Activated B cell treated with CpG ODN at 0.5 μM for 24 hours (primary cell): Measurements from ENCODE around the gene SCAF4. TPM values are rescaled to one million over a fixed set of nuclear protein-coding genes. Genes with fewer than 3 reads are reported as not detected.
A peak's percentile ranks its signal among the peaks of the same experiment; 100 is the strongest.

ENCODE experiments used
- ATAC-seq: fragments of 200-7000 bp; cut with Tn5 transposase; one replicate; pipeline ENCODE4 v1.10.0; 2021; ENCODE audit warnings: low read depth, mild to moderate bottlenecking, moderate library complexity
- CTCF ChIA-PET: fragments of 350-600 bp; sonication (Branson Sonifier 250); formaldehyde crosslinking; loops from one replicate; lab custom pipeline; 2021; ENCODE audit warnings: antibody characterized with exemption; lab: Charles Lee
- POLR2A ChIA-PET: fragments of 350-600 bp; sonication (Branson Sonifier 250); formaldehyde crosslinking; loops from one replicate; lab custom pipeline; 2021; ENCODE audit warnings: antibody characterized with exemption; lab: Charles Lee
- DNase-seq: peaks from one replicate; pipeline ENCODE4 v3.0.0; 2022
- H3K27ac Mint-ChIP-seq: one replicate; pipeline ENCODE4 v1.8.0; 2020; ENCODE audit warnings: mixed read lengths
- H3K27me3 Mint-ChIP-seq: one replicate; pipeline ENCODE4 v1.8.0; 2021; ENCODE audit warnings: mixed read lengths
- H3K36me3 Mint-ChIP-seq: one replicate; pipeline ENCODE4 v1.8.0; 2021; ENCODE audit warnings: low read depth, mixed read lengths
- H3K4me1 Mint-ChIP-seq: one replicate; pipeline ENCODE4 v1.8.0; 2021; ENCODE audit warnings: mixed read lengths
- H3K4me3 Mint-ChIP-seq: one replicate; pipeline ENCODE4 v1.8.0; 2020; ENCODE audit warnings: mild to moderate bottlenecking, mixed read lengths
- H3K9me3 Mint-ChIP-seq: one replicate; pipeline ENCODE4 v1.8.0; 2020; ENCODE audit warnings: mixed read lengths
- CTCF ChIP-seq: fragments of 200-600 bp; IDR thresholded peaks from one replicate; pipeline ENCODE4 v1.8.0; 2022; ENCODE audit warnings: antibody characterized with exemption, mild to moderate bottlenecking
- intact Hi-C: fragments of 100-400 bp; cut with micrococcal nuclease; formaldehyde crosslinking; loops from one replicate; pipeline ENCODE4 v1.15.1; 2024
- total RNA-seq: library from RNA; stranded (reverse); gene quantifications from 2 replicates; pipeline ENCODE4 v1.2.3, GENCODE V29; 2022

The SCAF4 gene
- total RNA-seq, 1 donor from 2014 or later: 80.5 TPM

DNA sequence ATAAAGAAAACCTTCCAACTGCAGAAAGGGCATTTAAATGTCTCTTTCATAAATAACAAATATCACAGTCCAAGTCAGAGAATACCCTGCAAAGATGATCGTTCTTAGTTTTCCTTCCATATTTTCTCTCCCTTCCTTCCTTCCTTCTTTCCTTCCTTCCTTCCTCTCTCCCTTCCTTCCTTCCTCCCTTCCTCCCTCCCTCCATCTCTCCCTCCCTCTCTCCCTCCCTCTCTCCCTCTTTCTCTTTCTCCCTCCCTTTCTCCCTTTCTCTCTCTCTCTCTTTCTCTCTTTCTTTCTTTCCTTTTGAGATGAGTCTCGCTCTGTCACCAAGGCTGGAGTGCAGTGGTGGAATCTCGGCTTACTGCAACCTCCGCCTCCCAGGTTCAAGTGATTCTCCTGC is 29.0 kb upstream of the SCAF4 start:
- ChIA-PET POLR2A (no interaction called here), CTCF (no interaction called here)
- no peaks in the 10 kb centered on the region for H3K27me3 Mint-ChIP-seq
- DNase-seq (no peak), ATAC-seq (no peak)
- no peak overlapping the region for H3K4me3 Mint-ChIP-seq
- no peaks in the 10 kb centered on the region for H3K36me3 Mint-ChIP-seq
- H3K4me1 Mint-ChIP-seq: peaks cover 6% of the 10 kb centered on the region
- H3K27ac Mint-ChIP-seq: no peak overlapping the region
- intact Hi-C loops: no loop called here
- no peak for TF ChIP-seq CTCF
- H3K9me3 Mint-ChIP-seq: no peaks in the 10 kb centered on the region

GRCh38 chr21:31756787-31757186 is 24.9 kb upstream of the SCAF4 start:
- POLR2A ChIA-PET: interaction anchor here (0.7 kb wide), 1 partner anchor 43 kb away, joined by 8 read pairs; no protein-coding TSS in a partner anchor
- ATAC-seq (no peak), DNase-seq (no peak)
- CTCF ChIA-PET: no interaction called here
- no peak for TF ChIP-seq CTCF
- H3K27me3 Mint-ChIP-seq: no peaks in the 10 kb centered on the region
- H3K9me3 Mint-ChIP-seq: no peaks in the 10 kb centered on the region
- H3K4me3 Mint-ChIP-seq: no peak overlapping the region
- no peaks in the 10 kb centered on the region for H3K36me3 Mint-ChIP-seq
- H3K27ac Mint-ChIP-seq: no peak overlapping the region
- peaks cover under 1% of the 10 kb centered on the region for H3K4me1 Mint-ChIP-seq
- intact Hi-C loops: no loop called here

GRCh38 chr21:31755027-31755426 is 23.1 kb upstream of the SCAF4 start:
- H3K27ac Mint-ChIP-seq: no peak overlapping the region
- H3K9me3 Mint-ChIP-seq: no peaks in the 10 kb centered on the region
- ChIA-PET CTCF (no interaction called here), POLR2A (no interaction called here)
- H3K4me1 Mint-ChIP-seq: no peaks in the 10 kb centered on the region
- DNase-seq (no peak), ATAC-seq (no peak)
- intact Hi-C loops: no loop called here
- H3K4me3 Mint-ChIP-seq: no peak overlapping the region
- H3K36me3 Mint-ChIP-seq: no peaks in the 10 kb centered on the region
- H3K27me3 Mint-ChIP-seq: no peaks in the 10 kb centered on the region
- no peak for TF ChIP-seq CTCF

GRCh38 chr21:31754708-31754960 is 22.7 kb upstream of the SCAF4 start:
- DNase-seq: no peak
- H3K27ac Mint-ChIP-seq: no peak overlapping the region
- ATAC-seq: no peak
- no peak for TF ChIP-seq CTCF
- no peaks in the 10 kb centered on the region for H3K36me3 Mint-ChIP-seq
- POLR2A ChIA-PET: no interaction called here
- H3K4me3 Mint-ChIP-seq: no peak overlapping the region
- no peaks in the 10 kb centered on the region for H3K27me3 Mint-ChIP-seq
- H3K4me1 Mint-ChIP-seq: no peaks in the 10 kb centered on the region
- no peaks in the 10 kb centered on the region for H3K9me3 Mint-ChIP-seq
- intact Hi-C loops: no loop called here
- CTCF ChIA-PET: no interaction called here

GRCh38 chr21:31753949-31754707 is 22.2 kb upstream of the SCAF4 start:
- H3K4me3 Mint-ChIP-seq: no peak overlapping the region
- DNase-seq (no peak), ATAC-seq (no peak)
- CTCF ChIA-PET: no interaction called here
- no peaks in the 10 kb centered on the region for H3K9me3 Mint-ChIP-seq
- POLR2A ChIA-PET: interaction anchor here (1.2 kb wide), 1 partner anchor 18 kb away, joined by 3 read pairs; no protein-coding TSS in a partner anchor
- H3K4me1 Mint-ChIP-seq: no peaks in the 10 kb centered on the region
- no peak for TF ChIP-seq CTCF
- no peaks in the 10 kb centered on the region for H3K36me3 Mint-ChIP-seq
- H3K27ac Mint-ChIP-seq: peak overlapping the region; percentile 38
- intact Hi-C loops: no loop called here
- H3K27me3 Mint-ChIP-seq: no peaks in the 10 kb centered on the region
